GM12878 (cell line): ENCODE measurements around the gene CDKN2B-AS1. TPM values are rescaled to one million over a fixed set of nuclear protein-coding genes. Genes with fewer than 3 reads are reported as not detected.

Source experiments
- ATAC-seq: fragments of 200-7000 bp; cut with Tn5 transposase; 3 replicates; pipeline ENCODE4 v1.9.1; 2020; ENCODE audit warnings: mild to moderate bottlenecking, moderate library complexity
- BruUV-seq: library from RNA; stranded (reverse); fragments of 400-500 nt; replicated peaks from 2 replicates; lab custom pipeline; 2021; lab: Mats Ljungman, UMichigan
- CTCF ChIA-PET: fragments of 300-600 bp; sonication (Branson Sonifier 250); formaldehyde crosslinking; extraction: SDS; loops from one replicate; lab custom pipeline; 2021; ENCODE audit warnings: inconsistent platforms; lab: Yijun Ruan, JAX
- POLR2A ChIA-PET: fragments of 350-600 bp; formaldehyde crosslinking; extraction: SDS; loops from one replicate; lab custom pipeline; 2021; ENCODE audit warnings: inconsistent platforms; lab: Charles Lee
- RAD21 ChIA-PET: fragments of 300-600 bp; sonication (Branson Sonifier 250); formaldehyde crosslinking; loops from one replicate; lab custom pipeline; 2023; ENCODE audit warnings: antibody characterized with exemption; ENCODE audit not compliant: unreplicated experiment; lab: Charles Lee
- SMC1A ChIA-PET: fragments of 300-600 bp; sonication (Branson Sonifier 250); formaldehyde crosslinking; loops from one replicate; lab custom pipeline; 2023; ENCODE audit not compliant: unreplicated experiment, uncharacterized antibody; lab: Charles Lee
- DNase-seq: peaks from one replicate; pipeline ENCODE4 v3.0.0-alpha.2; 2011; ENCODE audit warnings: low read depth, low spot score
- FAIRE-seq: peaks from 3 replicates; lab custom pipeline; 2011; peaks lifted over from hg19 to GRCh38; lab: Jason Lieb, UNC
- H2AFZ ChIP-seq: 2 replicates; pipeline ENCODE4 v1.6.0; 2011; ENCODE audit warnings: low read depth, low read length, control low read depth; ENCODE audit not compliant: control insufficient read depth
- H3K27ac ChIP-seq: 2 replicates; pipeline ENCODE4 v1.5.1; 2011; ENCODE audit warnings: control low read depth; ENCODE audit not compliant: control insufficient read depth, insufficient read depth
- H3K27me3 ChIP-seq, 2 experiments: replicated peaks in 1 of 2; 2 replicates each; pipeline versions ENCODE4 v1.6.0 to v1.6.1; 2011; ENCODE audit warnings: low read length in 1 of 2; ENCODE audit not compliant: control insufficient read depth in 2 of 2, insufficient read depth in 2 of 2
- H3K36me3 ChIP-seq, 2 experiments: 2 replicates each; pipeline ENCODE4 v1.5.1; 2011; ENCODE audit warnings: low read length in 1 of 2; ENCODE audit not compliant: control insufficient read depth in 2 of 2, insufficient read depth in 2 of 2
- H3K4me1 ChIP-seq: 2 replicates; pipeline ENCODE4 v1.6.1; 2011; ENCODE audit warnings: mild to moderate bottlenecking, low read length, moderate library complexity, mixed read lengths; ENCODE audit not compliant: control insufficient read depth, insufficient read depth
- H3K4me2 ChIP-seq: 2 replicates; pipeline ENCODE4 v1.6.0; 2011; ENCODE audit warnings: control low read depth; ENCODE audit not compliant: control insufficient read depth, insufficient read depth
- H3K4me3 ChIP-seq: fragments of 200-600 bp; sonication (generic); 2 replicates; pipeline ENCODE4 v1.5.1; 2016
- H3K79me2 ChIP-seq: 2 replicates; pipeline ENCODE4 v1.6.0; 2011; ENCODE audit warnings: low read length; ENCODE audit not compliant: control insufficient read depth, insufficient read depth
- H3K9ac ChIP-seq: 2 replicates; pipeline ENCODE4 v1.8.0; 2011; ENCODE audit warnings: low read length, control low read depth, mixed read lengths; ENCODE audit not compliant: control insufficient read depth, insufficient read depth
- H3K9me3 ChIP-seq: replicated peaks from 3 replicates; pipeline ENCODE4 v1.5.1; 2011; ENCODE audit warnings: mild to moderate bottlenecking, low read length; ENCODE audit not compliant: control insufficient read depth, insufficient read depth
- H4K20me1 ChIP-seq: 2 replicates; pipeline ENCODE4 v1.6.0; 2011; ENCODE audit not compliant: control insufficient read depth, insufficient read depth
- BCLAF1 ChIP-seq: fragments of 450-650 bp; IDR thresholded peaks from 2 replicates; pipeline ENCODE4 v1.6.1; 2017; ENCODE audit warnings: antibody characterized with exemption, mild to moderate bottlenecking, moderate library complexity
- E4F1 ChIP-seq: fragments of 450-650 bp; IDR thresholded peaks from 2 replicates; pipeline ENCODE4 v1.6.1; 2018; ENCODE audit warnings: borderline replicate concordance, mild to moderate bottlenecking; ENCODE audit not compliant: partially characterized antibody
- KLF5 ChIP-seq: fragments of 450-650 bp; IDR thresholded peaks from 2 replicates; pipeline ENCODE4 v1.6.1; 2014; ENCODE audit warnings: mild to moderate bottlenecking; ENCODE audit not compliant: partially characterized antibody
- NR2C2 ChIP-seq: IDR thresholded peaks from 2 replicates; pipeline ENCODE4 v1.6.1; 2011; ENCODE audit warnings: borderline replicate concordance, low read depth; ENCODE audit not compliant: control insufficient read depth, insufficient read length
- POLR2A ChIP-seq: IDR thresholded peaks from 2 replicates; pipeline ENCODE4 v1.6.1; 2011; ENCODE audit warnings: low read depth, mild to moderate bottlenecking, low read length
- SREBF1 ChIP-seq: IDR thresholded peaks from 2 replicates; pipeline ENCODE4 v1.6.1; 2012; ENCODE audit warnings: mild to moderate bottlenecking, low read length
- SREBF2 ChIP-seq: IDR thresholded peaks from 2 replicates; pipeline ENCODE4 v1.6.1; 2012; ENCODE audit warnings: mild to moderate bottlenecking, low read length
- TCF3 ChIP-seq: IDR thresholded peaks from 2 replicates; pipeline ENCODE4 v1.6.1; 2012; ENCODE audit warnings: low read depth, mild to moderate bottlenecking, low read length, borderline replicate concordance; ENCODE audit not compliant: insufficient read depth
- ZBTB33 ChIP-seq: fragments of 450-650 bp; IDR thresholded peaks from 2 replicates; pipeline ENCODE4 v1.6.1; 2017; ENCODE audit warnings: mild to moderate bottlenecking
- ZNF207 ChIP-seq: fragments of 450-650 bp; IDR thresholded peaks from 2 replicates; pipeline ENCODE4 v1.6.1; 2014; ENCODE audit warnings: antibody characterized with exemption, mild to moderate bottlenecking, borderline replicate concordance
- in situ Hi-C: fragments of 300-500 bp; cut with MboI; formaldehyde crosslinking; loops from 9 replicates; pipeline ENCODE4 v1.14.3; 2018; ENCODE audit warnings: mixed read lengths
- intact Hi-C: fragments of 100-400 bp; cut with micrococcal nuclease; formaldehyde crosslinking; loops from one replicate; pipeline ENCODE4 v1.14.2; 2022; ENCODE audit not compliant: unreplicated experiment
- polyA plus RNA-seq, 11 experiments: library from polyadenylated mRNA; depleted of rRNA in 4 of 11; unstranded in 6 of 11; stranded (reverse) in 5 of 11; fragments of >200 nt; fragmentation: Nextera tagmentation in 4 of 11; fragmentation: Illumina TruSeq in 1 of 11; extraction: Ambion mirVana in 4 of 11; extraction: Trizol in 1 of 11; gene quantifications; 1 replicate in 1 of 11; 2 replicates in 10 of 11; pipeline versions ENCODE4 v1.2.1 to v1.2.3, GENCODE V29; 2011 to 2016; ENCODE audit warnings: inconsistent platforms in 2 of 11, missing spikeins in 2 of 11, low read depth in 1 of 11
- total RNA-seq, 4 experiments: library from RNA; depleted of rRNA in 3 of 4; stranded (reverse); fragments of >200 nt in 3 of 4; fragmentation: Illumina TruSeq in 1 of 4; extraction: Trizol in 1 of 4; gene quantifications; 2 replicates each; pipeline versions ENCODE4 v1.2.1 to v1.2.3, GENCODE V29; 2013 to 2021

The CDKN2B-AS1 gene
- total and polyA plus RNA-seq, 10 of the 15 experiments (the other 5 are each of a cell fraction or from before 2014, with no cell fraction given): 0.22 to 2.2 (median 1.0) TPM; not detected in 1

GRCh38 chr9:22147813-22148527 is 153.4 kb downstream of the CDKN2B-AS1 start (continued):
- TF ChIP-seq TCF3 (no peak), ZBTB33 (no peak), BCLAF1 (no peak), POLR2A (no peak), KLF5 (no peak)

- DNase-seq: no peak
- TF ChIP-seq SREBF2 (no peak), E4F1 (no peak), ZNF207 (no peak), NR2C2 (no peak), SREBF1 (no peak), BCLAF1 (no peak)
Measured at GRCh38 chr9:22148528-22148875, 153.9 kb downstream of the CDKN2B-AS1 start.

More at GRCh38 chr9:22148528-22148875, 153.9 kb downstream of the CDKN2B-AS1 start:
- SMC1A ChIA-PET: no interaction called here
- Histone ChIP-seq H3K36me3 (no peaks in the 10 kb centered on the region), H3K27me3 (peaks cover 0 to 4% of the 10 kb centered on the region in 2 experiments; a peak in 1 of 4 replicates), H4K20me1 (no peaks in the 10 kb centered on the region), H3K4me2 (no peak overlapping the region), H3K27ac (no peak overlapping the region), H3K79me2 (no peaks in the 10 kb centered on the region), H3K4me3 (no peak overlapping the region), H2AFZ (no peak overlapping the region), H3K9me3 (no peaks in the 10 kb centered on the region), H3K9ac (no peak overlapping the region), H3K4me1 (no peaks in the 10 kb centered on the region)
- intact Hi-C loops: no loop called here
- RAD21 ChIA-PET: no interaction called here
- no peak for FAIRE-seq
- POLR2A ChIA-PET: no interaction called here
- CTCF ChIA-PET: interaction anchor here (1.6 kb wide), 1 partner anchor 10 kb away, joined by 3 read pairs; no protein-coding TSS in a partner anchor
- ATAC-seq: no peak
- no TSS peak for BruUV-seq
- in situ Hi-C loops: no loop called here
